Transverse colon (tissue), 4 donors: Measurements from ENCODE around the gene GAB2. TPM values are rescaled to one million over a fixed set of nuclear protein-coding genes. Genes with fewer than 3 reads are reported as not detected.

Source experiments
- DNase-seq: peaks from one replicate; pipeline ENCODE4 v3.0.0-alpha.2; 2019
- H3K27ac ChIP-seq, 4 donors: fragments of 200-600 bp; sonication (generic); 2 replicates each; pipeline ENCODE4 v1.5.1; 2016 to 2018; ENCODE audit warnings: inconsistent platforms in 4 of 4
- H3K27me3 ChIP-seq: fragments of 200-600 bp; sonication (generic); 2 replicates; pipeline ENCODE4 v1.5.1; 2017; ENCODE audit warnings: inconsistent platforms
- H3K36me3 ChIP-seq, 4 donors: fragments of 200-600 bp; sonication (generic); 2 replicates each; pipeline ENCODE4 v1.5.1; 2017 to 2019; ENCODE audit warnings: inconsistent platforms in 4 of 4
- H3K4me1 ChIP-seq, 4 donors: fragments of 200-600 bp; sonication (generic); 2 replicates each; pipeline ENCODE4 v1.5.1; 2017 to 2020; ENCODE audit warnings: inconsistent platforms in 4 of 4
- H3K4me3 ChIP-seq, 4 donors: fragments of 200-600 bp; sonication (generic); 1 replicate in 1 of 4; 2 replicates in 3 of 4; pipeline versions ENCODE4 v1.5.1 to v1.6.1; 2017 to 2019; ENCODE audit warnings: inconsistent platforms in 4 of 4
- H3K9me3 ChIP-seq, 2 donors: fragments of 200-600 bp; sonication (generic); 2 replicates each; pipeline ENCODE4 v1.5.1; 2017 to 2019; ENCODE audit warnings: inconsistent platforms in 2 of 2
- CTCF ChIP-seq, 5 experiments: fragments of 200-600 bp in 3 of 5; fragments of 450-650 bp in 2 of 5; sonication (generic) in 3 of 5; IDR thresholded peaks; 1 replicate in 2 of 5; 2 replicates in 3 of 5; pipeline ENCODE4 v1.5.1; 2016 to 2017; ENCODE audit warnings: antibody characterized with exemption in 5 of 5, inconsistent platforms in 3 of 5, mild to moderate bottlenecking in 2 of 5, moderate library complexity in 1 of 5
- EP300 ChIP-seq: sonication (generic); formaldehyde crosslinking; IDR thresholded peaks from one replicate; pipeline ENCODE4 v1.6.1; 2017; ENCODE audit warnings: antibody characterized with exemption, low read depth
- POLR2A ChIP-seq: fragments of 450-650 bp; IDR thresholded peaks from one replicate; pipeline ENCODE4 v1.6.1; 2016; ENCODE audit warnings: antibody characterized with exemption, mild to moderate bottlenecking, moderate library complexity
- POLR2AphosphoS5 ChIP-seq, 3 donors: sonication (generic); formaldehyde crosslinking; IDR thresholded peaks; one replicate each; pipeline ENCODE4 v1.6.1; 2016; ENCODE audit warnings: antibody characterized with exemption in 3 of 3
- WGBS, 2 donors: methylation state at CpG; one replicate each; pipeline ENCODE4 v1.1.5; 2018; ENCODE audit warnings: low coverage in 1 of 2; 5-methylcytosine and 5-hydroxymethylcytosine counted together
- in situ Hi-C, 4 donors: fragments of 200-750 bp; cut with MboI; loops; one replicate each; pipeline versions ENCODE4 v1.15.0 to v1.15.1; 2017; ENCODE audit warnings: low sequenced_read_pairs in 3 of 4, low pct_ligation_motif_present in 1 of 4, low pct_unique_long_range_greater_than_20kb in 1 of 4
- intact Hi-C: fragments of 100-400 bp; cut with DNase I; formaldehyde crosslinking; loops from one replicate; pipeline ENCODE4 v1.15.1; 2023; ENCODE audit warnings: low total_unique reads
- total RNA-seq, 4 donors: library from RNA; depleted of rRNA; stranded (reverse); fragments of >200 nt; gene quantifications; one replicate each; pipeline ENCODE4 v1.1.0, GENCODE V29; 2016

Gene GAB2
- total RNA-seq, 4 donors from 2014 or later = 5.8 to 35.7 (median 22.9) TPM

GRCh38 chr11:78419327-78419726 is 1.7 kb upstream of the GAB2 start:
- Histone ChIP-seq H3K4me3 (no peak overlapping the region), H3K9me3 (no peaks in the 10 kb centered on the region), H3K36me3 (no peaks in the 10 kb centered on the region), H3K4me1 (peaks cover 13 to 44% (median 29%) of the 10 kb centered on the region in 4 donors), H3K27me3 (no peaks in the 10 kb centered on the region), H3K27ac (peak overlapping the region; percentile 89 to 99 (median 98))
- in situ Hi-C loops (loop anchor here in 2 of 4 donors (10.0 to 25.0 kb wide), 2 partner anchors 145 to 182 kb away; no protein-coding TSS in a partner anchor), intact Hi-C loops (no loop called here)
- TF ChIP-seq CTCF (IDR thresholded peaks at IDR 0.05) (no peak), POLR2A (no peak), EP300 (no peak), POLR2AphosphoS5 (IDR thresholded peaks at IDR 0.05) (peak; percentile 7 to 52 (median 45))
- peak; percentile 48 for DNase-seq
- WGBS, 2 donors = 40 to 47% methylated on average over 2 to 5 of the region's 5 CpGs

GRCh38 chr11:78418584-78419211 is 1.1 kb upstream of the GAB2 start:
- no peaks in the 10 kb centered on the region for H3K27me3 ChIP-seq
- no peaks in the 10 kb centered on the region for H3K9me3 ChIP-seq
- H3K4me1 ChIP-seq = peaks cover 13 to 45% (median 29%) of the 10 kb centered on the region in 4 donors
- peak overlapping the region; percentile 89 to 99 (median 98) for H3K27ac ChIP-seq
- 45% methylated on average over 4 to 11 of the region's 11 CpGs for whole genome bisulfite sequencing, 2 donors
- peak overlapping the region in 3 of 4 donors; percentile 81 to 100 (median 94) for H3K4me3 ChIP-seq
- intact Hi-C loops (no loop called here), in situ Hi-C loops (loop anchor here in 2 of 4 donors (10.0 to 25.0 kb wide), 2 partner anchors 146 to 181 kb away; no protein-coding TSS in a partner anchor)
- H3K36me3 ChIP-seq = no peaks in the 10 kb centered on the region
- TF ChIP-seq EP300 (no peak), POLR2AphosphoS5 (IDR thresholded peaks at IDR 0.05) (no peak)
- no peak for DNase-seq

- H3K36me3 ChIP-seq = no peaks in the 10 kb centered on the region
- DNase-seq = peak; percentile 87
- H3K4me1 ChIP-seq = peaks cover 13 to 48% (median 29%) of the 10 kb centered on the region in 4 donors
- in situ Hi-C loops = loop anchor here in 2 of 4 donors (10.0 to 25.0 kb wide), 2 partner anchors 147 to 181 kb away; no protein-coding TSS in a partner anchor
- H3K27me3 ChIP-seq = no peaks in the 10 kb centered on the region
- peak overlapping the region; percentile 79 to 100 (median 88) for H3K4me3 ChIP-seq
- WGBS, 2 donors = 1% methylated on average over 25 of the region's 68 CpGs; no CpG with 5 or more reads in 1 of the 2 donors
- H3K27ac ChIP-seq = peak overlapping the region; percentile 89 to 99 (median 98)
- H3K9me3 ChIP-seq = no peaks in the 10 kb centered on the region
- TF ChIP-seq CTCF (IDR thresholded peaks at IDR 0.05) (peak in 3 of 5 experiments; percentile 16 to 30 (median 19)), POLR2A (peak; percentile 52), EP300 (no peak), POLR2AphosphoS5 (IDR thresholded peaks at IDR 0.05) (peak; percentile 34 to 70 (median 60))
- intact Hi-C loops = no loop called here
Measured at GRCh38 chr11:78417888-78418583, 416 bp upstream of the GAB2 start.

GRCh38 chr11:78416285-78417174 is 1.1 kb downstream of the GAB2 start:
- intact Hi-C loops = no loop called here
- no peaks in the 10 kb centered on the region for H3K27me3 ChIP-seq
- no peaks in the 10 kb centered on the region for H3K9me3 ChIP-seq
- WGBS, 2 donors = 1% methylated on average over 15 to 37 of the region's 38 CpGs
- in situ Hi-C loops = loop anchor here in 2 of 4 donors (10.0 to 25.0 kb wide), 2 partner anchors 148 to 179 kb away; no protein-coding TSS in a partner anchor
- peak; percentile 73 for TF ChIP-seq POLR2A
- TF ChIP-seq CTCF (IDR thresholded peaks at IDR 0.05) = peak; percentile 45 to 70 (median 54)
- no peak for TF ChIP-seq EP300
- peak; percentile 80 to 87 (median 87) for TF ChIP-seq POLR2AphosphoS5 (IDR thresholded peaks at IDR 0.05)
- peak overlapping the region; percentile 81 to 100 (median 91) for H3K4me3 ChIP-seq
- no peaks in the 10 kb centered on the region for H3K36me3 ChIP-seq
- H3K27ac ChIP-seq = peak overlapping the region; percentile 97 to 99 (median 98)
- peaks cover 13 to 48% (median 29%) of the 10 kb centered on the region in 4 donors for H3K4me1 ChIP-seq
- DNase-seq = peak; percentile 86
